Measurements from ENCODE around the gene RPS27.

DNA sequence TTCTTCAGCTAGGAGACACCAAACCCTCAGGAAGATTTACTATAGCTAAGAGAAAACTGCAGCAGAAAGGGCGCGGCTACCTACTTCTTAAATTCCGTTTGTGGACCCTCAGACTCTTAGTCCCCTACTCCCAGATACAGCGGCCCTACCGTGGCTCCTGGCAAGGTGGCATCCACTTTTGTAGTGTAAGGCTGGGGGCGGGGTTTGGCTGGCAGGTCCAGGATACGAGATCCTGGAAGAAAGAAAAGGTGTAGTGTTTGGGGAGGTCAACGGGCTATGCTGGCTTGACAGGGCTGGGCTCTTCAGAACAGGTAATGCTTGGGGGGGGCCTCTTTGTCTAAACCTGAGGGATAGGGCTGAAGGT, 22.6 kb upstream of the RPS27 start:
- TF ChIP-seq EZH2 (IDR thresholded peaks at IDR 0.05; ENCODE audit: low read depth, unreplicated experiment) (no peak), POLR2AphosphoS5 (IDR thresholded peaks at IDR 0.05; ENCODE audit: low read depth) (no peak), EZH2phosphoT487 (IDR thresholded peaks at IDR 0.05; ENCODE audit: unreplicated experiment) (no peak), ETS1 (IDR thresholded peaks at IDR 0.05) (no peak), ZNF114 (CRISPR knock-in tag; IDR thresholded peaks at IDR 0.05) (no peak), STAT1 (IDR thresholded peaks at IDR 0.05; ENCODE audit: unreplicated experiment) (no peak), JUNB (IDR thresholded peaks at IDR 0.05; ENCODE audit: unreplicated experiment) (no peak), ZNF331 (CRISPR knock-in tag; IDR thresholded peaks at IDR 0.05; ENCODE audit: low read depth) (no peak)
- TF ChIP-seq, protein P1, sequence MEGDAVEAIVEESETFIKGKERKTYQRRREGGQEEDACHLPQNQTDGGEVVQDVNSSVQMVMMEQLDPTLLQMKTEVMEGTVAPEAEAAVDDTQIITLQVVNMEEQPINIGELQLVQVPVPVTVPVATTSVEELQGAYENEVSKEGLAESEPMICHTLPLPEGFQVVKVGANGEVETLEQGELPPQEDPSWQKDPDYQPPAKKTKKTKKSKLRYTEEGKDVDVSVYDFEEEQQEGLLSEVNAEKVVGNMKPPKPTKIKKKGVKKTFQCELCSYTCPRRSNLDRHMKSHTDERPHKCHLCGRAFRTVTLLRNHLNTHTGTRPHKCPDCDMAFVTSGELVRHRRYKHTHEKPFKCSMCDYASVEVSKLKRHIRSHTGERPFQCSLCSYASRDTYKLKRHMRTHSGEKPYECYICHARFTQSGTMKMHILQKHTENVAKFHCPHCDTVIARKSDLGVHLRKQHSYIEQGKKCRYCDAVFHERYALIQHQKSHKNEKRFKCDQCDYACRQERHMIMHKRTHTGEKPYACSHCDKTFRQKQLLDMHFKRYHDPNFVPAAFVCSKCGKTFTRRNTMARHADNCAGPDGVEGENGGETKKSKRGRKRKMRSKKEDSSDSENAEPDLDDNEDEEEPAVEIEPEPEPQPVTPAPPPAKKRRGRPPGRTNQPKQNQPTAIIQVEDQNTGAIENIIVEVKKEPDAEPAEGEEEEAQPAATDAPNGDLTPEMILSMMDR (conservative IDR thresholded peaks at IDR 0.05; ENCODE audit: low read depth in 2 of 2) = no peak
- TF ChIP-seq, protein P2, sequence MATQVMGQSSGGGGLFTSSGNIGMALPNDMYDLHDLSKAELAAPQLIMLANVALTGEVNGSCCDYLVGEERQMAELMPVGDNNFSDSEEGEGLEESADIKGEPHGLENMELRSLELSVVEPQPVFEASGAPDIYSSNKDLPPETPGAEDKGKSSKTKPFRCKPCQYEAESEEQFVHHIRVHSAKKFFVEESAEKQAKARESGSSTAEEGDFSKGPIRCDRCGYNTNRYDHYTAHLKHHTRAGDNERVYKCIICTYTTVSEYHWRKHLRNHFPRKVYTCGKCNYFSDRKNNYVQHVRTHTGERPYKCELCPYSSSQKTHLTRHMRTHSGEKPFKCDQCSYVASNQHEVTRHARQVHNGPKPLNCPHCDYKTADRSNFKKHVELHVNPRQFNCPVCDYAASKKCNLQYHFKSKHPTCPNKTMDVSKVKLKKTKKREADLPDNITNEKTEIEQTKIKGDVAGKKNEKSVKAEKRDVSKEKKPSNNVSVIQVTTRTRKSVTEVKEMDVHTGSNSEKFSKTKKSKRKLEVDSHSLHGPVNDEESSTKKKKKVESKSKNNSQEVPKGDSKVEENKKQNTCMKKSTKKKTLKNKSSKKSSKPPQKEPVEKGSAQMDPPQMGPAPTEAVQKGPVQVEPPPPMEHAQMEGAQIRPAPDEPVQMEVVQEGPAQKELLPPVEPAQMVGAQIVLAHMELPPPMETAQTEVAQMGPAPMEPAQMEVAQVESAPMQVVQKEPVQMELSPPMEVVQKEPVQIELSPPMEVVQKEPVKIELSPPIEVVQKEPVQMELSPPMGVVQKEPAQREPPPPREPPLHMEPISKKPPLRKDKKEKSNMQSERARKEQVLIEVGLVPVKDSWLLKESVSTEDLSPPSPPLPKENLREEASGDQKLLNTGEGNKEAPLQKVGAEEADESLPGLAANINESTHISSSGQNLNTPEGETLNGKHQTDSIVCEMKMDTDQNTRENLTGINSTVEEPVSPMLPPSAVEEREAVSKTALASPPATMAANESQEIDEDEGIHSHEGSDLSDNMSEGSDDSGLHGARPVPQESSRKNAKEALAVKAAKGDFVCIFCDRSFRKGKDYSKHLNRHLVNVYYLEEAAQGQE (IDR thresholded peaks at IDR 0.05; ENCODE audit: unreplicated experiment) = no peak
- TF ChIP-seq, protein P3, sequence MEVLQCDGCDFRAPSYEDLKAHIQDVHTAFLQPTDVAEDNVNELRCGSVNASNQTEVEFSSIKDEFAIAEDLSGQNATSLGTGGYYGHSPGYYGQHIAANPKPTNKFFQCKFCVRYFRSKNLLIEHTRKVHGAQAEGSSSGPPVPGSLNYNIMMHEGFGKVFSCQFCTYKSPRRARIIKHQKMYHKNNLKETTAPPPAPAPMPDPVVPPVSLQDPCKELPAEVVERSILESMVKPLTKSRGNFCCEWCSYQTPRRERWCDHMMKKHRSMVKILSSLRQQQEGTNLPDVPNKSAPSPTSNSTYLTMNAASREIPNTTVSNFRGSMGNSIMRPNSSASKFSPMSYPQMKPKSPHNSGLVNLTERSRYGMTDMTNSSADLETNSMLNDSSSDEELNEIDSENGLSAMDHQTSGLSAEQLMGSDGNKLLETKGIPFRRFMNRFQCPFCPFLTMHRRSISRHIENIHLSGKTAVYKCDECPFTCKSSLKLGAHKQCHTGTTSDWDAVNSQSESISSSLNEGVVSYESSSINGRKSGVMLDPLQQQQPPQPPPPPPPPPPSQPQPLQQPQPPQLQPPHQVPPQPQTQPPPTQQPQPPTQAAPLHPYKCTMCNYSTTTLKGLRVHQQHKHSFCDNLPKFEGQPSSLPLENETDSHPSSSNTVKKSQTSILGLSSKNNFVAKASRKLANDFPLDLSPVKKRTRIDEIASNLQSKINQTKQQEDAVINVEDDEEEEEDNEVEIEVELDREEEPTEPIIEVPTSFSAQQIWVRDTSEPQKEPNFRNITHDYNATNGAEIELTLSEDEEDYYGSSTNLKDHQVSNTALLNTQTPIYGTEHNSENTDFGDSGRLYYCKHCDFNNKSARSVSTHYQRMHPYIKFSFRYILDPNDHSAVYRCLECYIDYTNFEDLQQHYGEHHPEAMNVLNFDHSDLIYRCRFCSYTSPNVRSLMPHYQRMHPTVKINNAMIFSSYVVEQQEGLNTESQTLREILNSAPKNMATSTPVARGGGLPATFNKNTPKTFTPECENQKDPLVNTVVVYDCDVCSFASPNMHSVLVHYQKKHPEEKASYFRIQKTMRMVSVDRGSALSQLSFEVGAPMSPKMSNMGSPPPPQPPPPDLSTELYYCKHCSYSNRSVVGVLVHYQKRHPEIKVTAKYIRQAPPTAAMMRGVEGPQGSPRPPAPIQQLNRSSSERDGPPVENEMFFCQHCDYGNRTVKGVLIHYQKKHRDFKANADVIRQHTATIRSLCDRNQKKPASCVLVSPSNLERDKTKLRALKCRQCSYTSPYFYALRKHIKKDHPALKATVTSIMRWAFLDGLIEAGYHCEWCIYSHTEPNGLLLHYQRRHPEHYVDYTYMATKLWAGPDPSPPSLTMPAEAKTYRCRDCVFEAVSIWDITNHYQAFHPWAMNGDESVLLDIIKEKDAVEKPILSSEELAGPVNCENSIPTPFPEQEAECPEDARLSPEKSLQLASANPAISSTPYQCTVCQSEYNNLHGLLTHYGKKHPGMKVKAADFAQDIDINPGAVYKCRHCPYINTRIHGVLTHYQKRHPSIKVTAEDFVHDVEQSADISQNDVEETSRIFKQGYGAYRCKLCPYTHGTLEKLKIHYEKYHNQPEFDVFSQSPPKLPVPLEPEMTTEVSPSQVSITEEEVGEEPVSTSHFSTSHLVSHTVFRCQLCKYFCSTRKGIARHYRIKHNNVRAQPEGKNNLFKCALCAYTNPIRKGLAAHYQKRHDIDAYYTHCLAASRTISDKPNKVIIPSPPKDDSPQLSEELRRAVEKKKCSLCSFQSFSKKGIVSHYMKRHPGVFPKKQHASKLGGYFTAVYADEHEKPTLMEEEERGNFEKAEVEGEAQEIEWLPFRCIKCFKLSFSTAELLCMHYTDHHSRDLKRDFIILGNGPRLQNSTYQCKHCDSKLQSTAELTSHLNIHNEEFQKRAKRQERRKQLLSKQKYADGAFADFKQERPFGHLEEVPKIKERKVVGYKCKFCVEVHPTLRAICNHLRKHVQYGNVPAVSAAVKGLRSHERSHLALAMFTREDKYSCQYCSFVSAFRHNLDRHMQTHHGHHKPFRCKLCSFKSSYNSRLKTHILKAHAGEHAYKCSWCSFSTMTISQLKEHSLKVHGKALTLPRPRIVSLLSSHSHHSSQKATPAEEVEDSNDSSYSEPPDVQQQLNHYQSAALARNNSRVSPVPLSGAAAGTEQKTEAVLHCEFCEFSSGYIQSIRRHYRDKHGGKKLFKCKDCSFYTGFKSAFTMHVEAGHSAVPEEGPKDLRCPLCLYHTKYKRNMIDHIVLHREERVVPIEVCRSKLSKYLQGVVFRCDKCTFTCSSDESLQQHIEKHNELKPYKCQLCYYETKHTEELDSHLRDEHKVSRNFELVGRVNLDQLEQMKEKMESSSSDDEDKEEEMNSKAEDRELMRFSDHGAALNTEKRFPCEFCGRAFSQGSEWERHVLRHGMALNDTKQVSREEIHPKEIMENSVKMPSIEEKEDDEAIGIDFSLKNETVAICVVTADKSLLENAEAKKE (CRISPR knock-in tag; IDR thresholded peaks at IDR 0.05) = no peak
